IPS-NIHi7 (cell line): Measurements from ENCODE around the gene PITPNM1.
"Not testable (repeated sequence)": the region's sequence is repeated elsewhere in the genome, so short reads cannot be mapped to it uniquely, and the experiment has no call there.

Experiments used
- DNase-seq: peaks from one replicate; pipeline ENCODE4 v3.0.0; 2012; ENCODE audit warnings: mixed read lengths; ENCODE audit errors: extremely low spot score

Gene PITPNM1

GRCh38 chr11:67489885-67490726 is 15.1 kb downstream of the PITPNM1 start:
- DNase-seq, result no peak

- no peak for DNase-seq
Observed at GRCh38 chr11:67489203-67489884, 15.8 kb downstream of the PITPNM1 start.

GRCh38 chr11:67486481-67487195 is 18.5 kb downstream of the PITPNM1 start:
- no peak for DNase-seq

- peak; percentile 58 for DNase-seq
Observed at GRCh38 chr11:67485873-67486361, 19.2 kb downstream of the PITPNM1 start.

- no peak for DNase-seq
Observed at GRCh38 chr11:67484847-67485311, 20.3 kb downstream of the PITPNM1 start.

GRCh38 chr11:67483831-67484665 is 21.1 kb downstream of the PITPNM1 start:
- no peak for DNase-seq

- peak; percentile 99 for DNase-seq
Observed at GRCh38 chr11:67482827-67483798, 22.1 kb downstream of the PITPNM1 start, which contains the start of gene AIP. AIP (plus strand) TSS chr11:67483026; CDS start chr11:67483159, 133 bp downstream.

- no peak for DNase-seq
Observed at GRCh38 chr11:67482275-67482826, 22.8 kb downstream of the PITPNM1 start.

- DNase-seq, result not testable (repeated sequence)
Observed at GRCh38 chr11:67477344-67478050, 27.7 kb downstream of the PITPNM1 start.

- not testable (repeated sequence) for DNase-seq
Observed at GRCh38 chr11:67476692-67477091, 28.5 kb downstream of the PITPNM1 start.

GRCh38 chr11:67472882-67473281 is 32.3 kb downstream of the PITPNM1 start:
- DNase-seq, result no peak

GRCh38 chr11:67470337-67471002 is 34.7 kb downstream of the PITPNM1 start:
- DNase-seq, result no peak

GRCh38 chr11:67469508-67469811 is 35.7 kb downstream of the PITPNM1 start:
- no peak for DNase-seq

GRCh38 chr11:67468759-67469507 is 36.2 kb downstream of the PITPNM1 start, which contains the start of gene TMEM134:
TMEM134 (minus strand) TSS chr11:67469251; CDS start chr11:67469192, 59 bp downstream.
- peak; percentile 96 for DNase-seq

GRCh38 chr11:67468456-67468758 is 36.8 kb downstream of the PITPNM1 start:
- no peak for DNase-seq

GRCh38 chr11:67468056-67468455 is 37.1 kb downstream of the PITPNM1 start:
- DNase-seq, result no peak

GRCh38 chr11:67466962-67467771 is 38.0 kb downstream of the PITPNM1 start:
- no peak for DNase-seq
